ENCODE data around the gene ADAT3.
A peak's percentile ranks its signal among the peaks of the same experiment; 100 is the strongest.

DNA sequence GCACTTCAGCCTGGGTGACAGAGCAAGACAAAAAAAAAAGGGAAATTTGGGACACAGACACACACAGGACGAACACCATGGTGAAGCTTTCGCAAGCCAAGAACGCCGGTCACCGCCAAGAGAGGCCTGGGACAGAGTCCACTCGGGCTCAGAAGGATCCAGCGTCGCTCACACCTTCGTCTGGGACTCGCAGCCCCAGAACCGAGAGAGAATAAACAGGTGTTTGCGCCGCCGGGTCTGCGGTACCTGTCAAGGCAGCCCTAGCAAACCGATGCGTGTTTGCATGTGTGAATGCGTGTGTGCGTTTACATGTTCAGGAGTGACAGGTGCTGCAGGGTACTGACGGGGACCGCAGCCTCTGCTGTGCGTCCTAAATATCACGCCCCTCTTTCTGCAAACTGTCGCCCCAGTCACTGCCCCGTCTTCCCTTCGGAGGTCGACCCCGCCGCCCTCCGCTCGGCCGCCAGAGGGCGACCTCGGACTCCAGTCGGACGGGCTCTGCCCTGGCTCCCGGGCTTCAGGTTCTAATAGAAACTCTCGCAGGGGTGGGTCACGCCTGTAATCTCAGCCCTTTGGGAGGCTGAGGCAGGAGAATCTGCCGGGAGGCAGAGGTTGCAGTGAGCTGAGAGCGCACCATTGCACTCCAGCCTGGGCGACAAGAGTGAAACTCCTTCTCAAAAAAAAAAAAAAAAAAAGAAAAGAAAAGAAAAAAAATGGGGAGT, 24.0 kb downstream of the ADAT3 start:
- peak; percentile 89 for TF ChIP-seq CTCF (conservative IDR thresholded peaks at IDR 0.05; ENCODE audit: low read length)
- TF ChIP-seq EZH2phosphoT487 (IDR thresholded peaks at IDR 0.05; ENCODE audit: borderline replicate concordance, low read depth, low read length) = no peak

Data from OCI-LY7 (cell line).